Activated T-helper 2 cell treated with anti-CD3 and anti-CD28 coated beads, Interferon-gamma antibody, Interleukin-2, Interleukin-4, amounts not matched to agents 10 μg/mL and 5 μg/mL and 100 μg/mL, durations not matched to agents 14 hours and 24 hours and 36 hours (primary cell): Measurements from ENCODE around the gene CABP4. TPM values are rescaled to one million over a fixed set of nuclear protein-coding genes. Genes with fewer than 3 reads are reported as not detected.
"Not testable (repeated sequence)": the region's sequence is repeated elsewhere in the genome, so short reads cannot be mapped to it uniquely, and the experiment has no call there.

ENCODE experiments used
- DNase-seq: peaks from one replicate; pipeline ENCODE4 v3.0.0; 2021; ENCODE audit warnings: low spot score
- H3K27ac Mint-ChIP-seq: one replicate; pipeline ENCODE4 v1.8.0; 2021; ENCODE audit warnings: mixed read lengths
- H3K27me3 Mint-ChIP-seq: one replicate; pipeline ENCODE4 v1.8.0; 2021; ENCODE audit warnings: low read depth, mixed read lengths
- H3K36me3 Mint-ChIP-seq: one replicate; pipeline ENCODE4 v1.8.0; 2021; ENCODE audit warnings: low read depth, mixed read lengths
- H3K4me1 Mint-ChIP-seq: one replicate; pipeline ENCODE4 v1.8.0; 2021; ENCODE audit warnings: low read depth, mixed read lengths
- H3K4me3 Mint-ChIP-seq: one replicate; pipeline ENCODE4 v1.8.0; 2021; ENCODE audit warnings: low read depth, mild to moderate bottlenecking, moderate library complexity, mixed read lengths
- H3K9me3 Mint-ChIP-seq: one replicate; pipeline ENCODE4 v1.8.0; 2021; ENCODE audit warnings: mixed read lengths
- intact Hi-C: fragments of 100-400 bp; cut with micrococcal nuclease; formaldehyde crosslinking; loops from one replicate; pipeline ENCODE4 v1.15.1; 2023
- total RNA-seq: library from RNA; stranded (reverse); gene quantifications from 2 replicates; pipeline ENCODE4 v1.2.3, GENCODE V29; 2022

Gene CABP4
- total RNA-seq, 1 donor from 2014 or later, result 0.73 TPM

GRCh38 chr11:67422891-67423290 is 32.3 kb upstream of the CABP4 start:
- intact Hi-C loops, result loop anchor here (5.0 kb wide), 2 partner anchors 84 to 384 kb away; partner anchors contain the start of genes CDK2AP2 and PITPNM1
- peaks cover 1% of the 10 kb centered on the region for H3K27me3 Mint-ChIP-seq
- no peaks in the 10 kb centered on the region for H3K9me3 Mint-ChIP-seq
- no peak overlapping the region for H3K27ac Mint-ChIP-seq
- no peak for DNase-seq
- peaks cover 16% of the 10 kb centered on the region for H3K4me1 Mint-ChIP-seq
- H3K36me3 Mint-ChIP-seq, result peaks cover 2% of the 10 kb centered on the region
- no peak overlapping the region for H3K4me3 Mint-ChIP-seq

DNA sequence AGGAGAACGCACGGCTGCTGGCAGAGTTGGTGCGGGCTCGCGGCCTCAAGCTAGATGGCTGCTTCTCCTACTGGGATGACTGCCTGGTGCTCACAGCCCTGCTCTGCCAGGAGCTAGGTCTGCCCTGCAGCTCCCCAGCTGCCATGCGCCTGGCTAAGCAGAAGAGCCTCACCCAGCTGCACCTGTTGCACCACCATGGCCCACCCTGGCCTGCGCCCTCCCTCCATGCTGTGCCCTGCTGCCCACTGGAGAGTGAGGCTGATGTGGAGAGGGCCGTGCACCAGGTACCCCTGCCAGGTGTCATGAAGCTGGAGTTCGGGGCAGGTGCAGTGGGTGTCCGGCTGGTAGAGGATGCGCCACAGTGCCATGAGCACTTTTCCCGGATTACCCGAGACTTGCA is 31.7 kb upstream of the CABP4 start:
- H3K36me3 Mint-ChIP-seq, result peaks cover 2% of the 10 kb centered on the region
- intact Hi-C loops, result loop anchor here (5.0 kb wide), 2 partner anchors 84 to 384 kb away; partner anchors contain the start of genes CDK2AP2 and PITPNM1
- peaks cover 1% of the 10 kb centered on the region for H3K27me3 Mint-ChIP-seq
- H3K27ac Mint-ChIP-seq, result no peak overlapping the region
- no peak for DNase-seq
- no peak overlapping the region for H3K4me3 Mint-ChIP-seq
- peaks cover 16% of the 10 kb centered on the region for H3K4me1 Mint-ChIP-seq
- H3K9me3 Mint-ChIP-seq, result no peaks in the 10 kb centered on the region

- Mint-ChIP-seq H3K9me3 (no peaks in the 10 kb centered on the region), H3K36me3 (peaks cover 7% of the 10 kb centered on the region), H3K4me1 (peaks cover 14% of the 10 kb centered on the region), H3K4me3 (no peak overlapping the region), H3K27ac (no peak overlapping the region), H3K27me3 (peaks cover 1% of the 10 kb centered on the region)
- DNase-seq, result no peak
- intact Hi-C loops, result loop anchor here (5.0 kb wide), 2 partner anchors 83 to 383 kb away; partner anchors contain the start of genes CDK2AP2 and PITPNM1
Observed at GRCh38 chr11:67423891-67424613, 31.1 kb upstream of the CABP4 start.

DNA sequence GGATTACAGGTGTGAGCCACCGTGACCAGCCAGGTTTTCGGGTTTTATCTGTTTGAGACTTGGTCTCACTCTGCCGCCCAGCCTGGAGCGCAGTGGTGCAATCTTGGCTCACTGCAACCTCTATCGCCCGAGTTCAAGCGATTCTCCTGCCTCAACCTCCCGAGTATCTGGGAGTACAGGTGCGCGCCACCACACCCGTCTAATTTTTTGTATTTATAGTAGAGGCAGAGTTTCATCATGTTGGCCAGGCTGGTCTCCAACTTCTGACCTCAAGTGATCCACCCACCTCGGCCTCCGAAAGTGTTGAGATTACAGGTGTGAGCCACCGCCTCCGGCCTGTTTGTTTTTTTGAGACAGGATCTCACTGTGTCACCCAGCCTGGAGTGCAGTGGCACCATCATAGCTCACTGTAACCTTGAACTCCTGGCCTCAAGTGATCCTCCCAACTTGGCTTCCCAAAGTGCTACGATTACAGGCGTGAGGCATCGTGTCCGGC is 27.7 kb upstream of the CABP4 start:
- not testable (repeated sequence) for DNase-seq, H3K27me3 Mint-ChIP-seq
- peaks cover 13% of the 10 kb centered on the region for H3K4me1 Mint-ChIP-seq

GRCh38 chr11:67428052-67429001 is 26.8 kb upstream of the CABP4 start, which contains the start of gene RPS6KB2:
RPS6KB2 (plus strand) TSS chr11:67428494; CDS start chr11:67428546, 52 bp downstream.
- Mint-ChIP-seq H3K27ac (peak within 1 kb of the TSS; percentile 93), H3K4me1 (peaks cover 15% of the 10 kb centered on the region), H3K9me3 (no peaks in the 10 kb centered on the region), H3K27me3 (no peaks in the 10 kb centered on the region), H3K36me3 (peaks cover 33% of the 10 kb centered on the region), H3K4me3 (peak within 1 kb of the TSS; percentile 98)
- intact Hi-C loops, result loop anchor here (1.0 to 2.0 kb wide), 4 partner anchors 8 to 41 kb away; partner anchors contain the start of genes CORO1B, PPP1CA and TMEM134
- peak; percentile 98 for DNase-seq

More for the DNA sequence above, 27.7 kb upstream of the CABP4 start:
- intact Hi-C loops, H3K9me3 Mint-ChIP-seq: not testable (repeated sequence)
- Mint-ChIP-seq H3K4me3 (peak overlapping the region; percentile 98), H3K27ac (peak overlapping the region; percentile 93), H3K36me3 (peaks cover 27% of the 10 kb centered on the region)

DNA sequence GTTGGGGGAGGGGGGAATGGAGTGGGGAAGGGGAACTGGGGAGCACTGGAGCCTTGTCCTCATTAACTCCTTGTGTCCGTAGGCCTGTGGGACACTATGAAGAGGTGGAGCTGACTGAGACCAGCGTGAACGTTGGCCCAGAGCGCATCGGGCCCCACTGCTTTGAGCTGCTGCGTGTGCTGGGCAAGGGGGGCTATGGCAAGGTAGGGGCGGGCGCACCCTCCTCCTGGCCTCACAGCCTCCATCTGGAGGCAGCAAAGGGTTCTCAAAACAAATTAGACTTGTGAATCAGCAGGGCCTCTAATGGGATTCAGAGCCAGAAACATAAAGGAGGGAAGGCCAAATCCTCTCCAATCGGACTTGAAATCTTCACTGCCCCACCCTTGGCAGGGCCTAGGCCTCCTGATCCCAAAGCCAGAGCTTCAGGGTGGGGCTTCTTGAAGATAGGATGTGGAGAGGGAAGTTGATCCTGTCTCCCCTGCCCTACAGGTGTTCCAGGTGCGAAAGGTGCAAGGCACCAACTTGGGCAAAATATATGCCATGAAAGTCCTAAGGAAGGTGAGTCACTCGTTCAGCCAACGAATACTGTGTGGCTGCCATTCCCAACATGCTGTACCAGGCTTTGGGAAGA is 26.0 kb upstream of the CABP4 start:
- DNase-seq, result no peak
- H3K4me1 Mint-ChIP-seq, result peaks cover 17% of the 10 kb centered on the region
- peak overlapping the region; percentile 98 for H3K4me3 Mint-ChIP-seq

GRCh38 chr11:67429722-67430121 is 25.4 kb upstream of the CABP4 start:
- intact Hi-C loops, result loop anchor here (2.0 kb wide), 1 partner anchor 13 kb away; the partner anchor contains the start of gene CORO1B
- Mint-ChIP-seq H3K4me1 (peaks cover 16% of the 10 kb centered on the region), H3K36me3 (peaks cover 37% of the 10 kb centered on the region), H3K27ac (no peak overlapping the region), H3K27me3 (no peaks in the 10 kb centered on the region), H3K4me3 (peak overlapping the region; percentile 45), H3K9me3 (no peaks in the 10 kb centered on the region)
- DNase-seq, result no peak

More for the DNA sequence above, 26.0 kb upstream of the CABP4 start:
- Mint-ChIP-seq H3K36me3 (peaks cover 35% of the 10 kb centered on the region), H3K9me3 (no peaks in the 10 kb centered on the region), H3K27me3 (no peaks in the 10 kb centered on the region), H3K27ac (peak overlapping the region; percentile 93)
- intact Hi-C loops, result loop anchor here (2.0 kb wide), 1 partner anchor 14 kb away; the partner anchor contains the start of gene CORO1B

- H3K36me3 Mint-ChIP-seq, result peaks cover 50% of the 10 kb centered on the region
- no peaks in the 10 kb centered on the region for H3K9me3 Mint-ChIP-seq
- H3K27me3 Mint-ChIP-seq, result no peaks in the 10 kb centered on the region
- H3K4me1 Mint-ChIP-seq, result peaks cover 23% of the 10 kb centered on the region
- peak overlapping the region; percentile 46 for H3K27ac Mint-ChIP-seq
- intact Hi-C loops, result no loop called here
- H3K4me3 Mint-ChIP-seq, result no peak overlapping the region
- DNase-seq, result no peak
Observed at GRCh38 chr11:67431346-67432249, 23.6 kb upstream of the CABP4 start.

- intact Hi-C loops, result no loop called here
- Mint-ChIP-seq H3K27ac (peak overlapping the region; percentile 31), H3K36me3 (peaks cover 57% of the 10 kb centered on the region), H3K4me1 (peaks cover 20% of the 10 kb centered on the region), H3K9me3 (no peaks in the 10 kb centered on the region), H3K4me3 (no peak overlapping the region), H3K27me3 (no peaks in the 10 kb centered on the region)
- no peak for DNase-seq
Observed at GRCh38 chr11:67432655-67433349, 22.4 kb upstream of the CABP4 start.

- Mint-ChIP-seq H3K27me3 (no peaks in the 10 kb centered on the region), H3K9me3 (no peaks in the 10 kb centered on the region), H3K36me3 (peaks cover 62% of the 10 kb centered on the region), H3K4me3 (peak overlapping the region; percentile 21), H3K4me1 (peaks cover 21% of the 10 kb centered on the region), H3K27ac (peak overlapping the region; percentile 28)
- intact Hi-C loops, result no loop called here
- DNase-seq, result no peak
Observed at GRCh38 chr11:67433536-67434394, 21.4 kb upstream of the CABP4 start.
